Stimulated activated CD8-positive, alpha-beta memory T cell treated with anti-CD3 and anti-CD28 coated beads, Interleukin-4, amount 100 ng/mL, for 24 hours (primary cell): ENCODE measurements around the gene KCNC3.

Experiments
- DNase-seq: peaks from one replicate; pipeline ENCODE4 v3.0.0-alpha.2; 2020; ENCODE audit warnings: low read depth

KCNC3 gene

GRCh38 chr19:50310759-50311465 lies 18.3 kb downstream of the KCNC3 start:
- DNase-seq: no peak

GRCh38 chr19:50309396-50310125 lies 19.6 kb downstream of the KCNC3 start:
- DNase-seq: no peak

- no peak for DNase-seq
Measured at GRCh38 chr19:50308991-50309390, 20.2 kb downstream of the KCNC3 start.

GRCh38 chr19:50303558-50303957 lies 25.6 kb downstream of the KCNC3 start:
- DNase-seq: no peak

GRCh38 chr19:50301607-50301971 lies 27.6 kb downstream of the KCNC3 start:
- no peak for DNase-seq

- DNase-seq: no peak
Measured at GRCh38 chr19:50300814-50301606, 28.2 kb downstream of the KCNC3 start.

GRCh38 chr19:50300051-50300450 lies 29.1 kb downstream of the KCNC3 start:
- no peak for DNase-seq

- no peak for DNase-seq
Measured at GRCh38 chr19:50293263-50294004, 35.7 kb downstream of the KCNC3 start.

- no peak for DNase-seq
Measured at GRCh38 chr19:50292216-50292827, 36.9 kb downstream of the KCNC3 start.

GRCh38 chr19:50290775-50291174 lies 38.4 kb downstream of the KCNC3 start:
- no peak for DNase-seq

GRCh38 chr19:50290011-50290410 lies 39.2 kb downstream of the KCNC3 start:
- DNase-seq: no peak

- no peak for DNase-seq
Measured at GRCh38 chr19:50288954-50289353, 40.2 kb downstream of the KCNC3 start.

- no peak for DNase-seq
Measured at GRCh38 chr19:50287331-50287730, 41.8 kb downstream of the KCNC3 start.

- no peak for DNase-seq
Measured at GRCh38 chr19:50286443-50286842, 42.7 kb downstream of the KCNC3 start.

- DNase-seq: no peak
Measured at GRCh38 chr19:50285833-50286232, 43.3 kb downstream of the KCNC3 start.

GRCh38 chr19:50281491-50281890 lies 47.7 kb downstream of the KCNC3 start:
- DNase-seq: no peak

- no peak for DNase-seq
Measured at GRCh38 chr19:50280983-50281382, 48.2 kb downstream of the KCNC3 start.

- DNase-seq: no peak
Measured at GRCh38 chr19:50280074-50280473, 49.1 kb downstream of the KCNC3 start.

- no peak for DNase-seq
Measured at GRCh38 chr19:50277966-50278580, 51.1 kb downstream of the KCNC3 start.

- no peak for DNase-seq
Measured at GRCh38 chr19:50276370-50277063, 52.7 kb downstream of the KCNC3 start.
